MM.1S (cell line): ENCODE measurements around the gene RNF112.
A peak's percentile ranks its signal among the peaks of the same experiment; 100 is the strongest.

Source experiments
- DNase-seq: peaks from one replicate; pipeline ENCODE4 v3.0.0-alpha.2; 2015
- H2AFZ ChIP-seq: fragments of 300-600 bp; sonication (generic); 2 replicates; pipeline ENCODE4 v1.6.0; 2016; ENCODE audit warnings: antibody characterized with exemption, low read length
- H3F3A ChIP-seq: fragments of 300-600 bp; sonication (generic); 2 replicates; pipeline ENCODE4 v1.6.1; 2016; ENCODE audit warnings: mild to moderate bottlenecking, antibody characterized with exemption, low read length, moderate library complexity, mixed read lengths; ENCODE audit not compliant: insufficient read depth
- H3K27ac ChIP-seq: fragments of 300-600 bp; sonication (generic); 2 replicates; pipeline ENCODE4 v1.5.1; 2016; ENCODE audit warnings: mild to moderate bottlenecking, low read length
- H3K27me3 ChIP-seq: fragments of 300-600 bp; sonication (generic); replicated peaks from 2 replicates; pipeline ENCODE4 v1.6.0; 2016; ENCODE audit warnings: low read length; ENCODE audit not compliant: insufficient read depth
- H3K36me3 ChIP-seq: fragments of 300-600 bp; sonication (generic); replicated peaks from 2 replicates; pipeline ENCODE4 v1.6.1; 2016; ENCODE audit warnings: mild to moderate bottlenecking, low read length, mixed read lengths; ENCODE audit not compliant: insufficient read depth
- H3K4me1 ChIP-seq: fragments of 300-600 bp; sonication (generic); 2 replicates; pipeline ENCODE4 v1.6.1; 2016; ENCODE audit warnings: low read length, mixed read lengths
- H3K4me2 ChIP-seq: fragments of 300-600 bp; sonication (generic); 2 replicates; pipeline ENCODE4 v1.6.0; 2016; ENCODE audit warnings: low read depth, low read length
- H3K4me3 ChIP-seq: fragments of 300-600 bp; sonication (generic); 2 replicates; pipeline ENCODE4 v1.5.1; 2016; ENCODE audit warnings: low read length, mixed read lengths
- H3K79me2 ChIP-seq: fragments of 300-600 bp; sonication (generic); 2 replicates; pipeline ENCODE4 v1.6.1; 2016; ENCODE audit warnings: mixed run types, low read length, mixed read lengths
- H3K9ac ChIP-seq: fragments of 300-600 bp; sonication (generic); 2 replicates; pipeline ENCODE4 v1.6.1; 2016; ENCODE audit warnings: low read length, mixed read lengths
- H3K9me2 ChIP-seq: fragments of 300-600 bp; sonication (generic); replicated peaks from 2 replicates; pipeline ENCODE4 v1.6.1; 2016; ENCODE audit warnings: mild to moderate bottlenecking, low read length, mixed read lengths; ENCODE audit not compliant: insufficient read depth
- H3K9me3 ChIP-seq: fragments of 300-600 bp; sonication (generic); replicated peaks from 2 replicates; pipeline ENCODE4 v1.6.1; 2016; ENCODE audit warnings: mild to moderate bottlenecking, low read length, mixed read lengths; ENCODE audit not compliant: insufficient read depth
- H4K20me1 ChIP-seq: fragments of 300-600 bp; sonication (generic); 2 replicates; pipeline ENCODE4 v1.6.1; 2016; ENCODE audit warnings: mild to moderate bottlenecking, low read length, moderate library complexity, mixed read lengths; ENCODE audit not compliant: insufficient read depth
- CTCF ChIP-seq: fragments of 300-600 bp; sonication (generic); IDR thresholded peaks from 2 replicates; pipeline ENCODE4 v1.5.1; 2016; ENCODE audit warnings: antibody characterized with exemption, low read length, mixed read lengths
- EZH2 ChIP-seq: fragments of 300-600 bp; sonication (generic); optimal IDR thresholded peaks from 2 replicates; pipeline ENCODE3; 2017; ENCODE audit warnings: low read depth, mild to moderate bottlenecking, antibody characterized with exemption, low read length, mixed read lengths
- EZH2phosphoT487 ChIP-seq: fragments of 300-600 bp; sonication (generic); IDR thresholded peaks from 2 replicates; pipeline ENCODE4 v1.6.1; 2018; ENCODE audit warnings: antibody characterized with exemption, low read length

The RNF112 gene

GRCh38 chr17:19377602-19378415, 33.2 kb upstream of the RNF112 start:
- no peaks in the 10 kb centered on the region for H3K9me2 ChIP-seq
- peak overlapping the region; percentile 97 for H3K4me3 ChIP-seq
- peak overlapping the region; percentile 57 for H2AFZ ChIP-seq

DNA sequence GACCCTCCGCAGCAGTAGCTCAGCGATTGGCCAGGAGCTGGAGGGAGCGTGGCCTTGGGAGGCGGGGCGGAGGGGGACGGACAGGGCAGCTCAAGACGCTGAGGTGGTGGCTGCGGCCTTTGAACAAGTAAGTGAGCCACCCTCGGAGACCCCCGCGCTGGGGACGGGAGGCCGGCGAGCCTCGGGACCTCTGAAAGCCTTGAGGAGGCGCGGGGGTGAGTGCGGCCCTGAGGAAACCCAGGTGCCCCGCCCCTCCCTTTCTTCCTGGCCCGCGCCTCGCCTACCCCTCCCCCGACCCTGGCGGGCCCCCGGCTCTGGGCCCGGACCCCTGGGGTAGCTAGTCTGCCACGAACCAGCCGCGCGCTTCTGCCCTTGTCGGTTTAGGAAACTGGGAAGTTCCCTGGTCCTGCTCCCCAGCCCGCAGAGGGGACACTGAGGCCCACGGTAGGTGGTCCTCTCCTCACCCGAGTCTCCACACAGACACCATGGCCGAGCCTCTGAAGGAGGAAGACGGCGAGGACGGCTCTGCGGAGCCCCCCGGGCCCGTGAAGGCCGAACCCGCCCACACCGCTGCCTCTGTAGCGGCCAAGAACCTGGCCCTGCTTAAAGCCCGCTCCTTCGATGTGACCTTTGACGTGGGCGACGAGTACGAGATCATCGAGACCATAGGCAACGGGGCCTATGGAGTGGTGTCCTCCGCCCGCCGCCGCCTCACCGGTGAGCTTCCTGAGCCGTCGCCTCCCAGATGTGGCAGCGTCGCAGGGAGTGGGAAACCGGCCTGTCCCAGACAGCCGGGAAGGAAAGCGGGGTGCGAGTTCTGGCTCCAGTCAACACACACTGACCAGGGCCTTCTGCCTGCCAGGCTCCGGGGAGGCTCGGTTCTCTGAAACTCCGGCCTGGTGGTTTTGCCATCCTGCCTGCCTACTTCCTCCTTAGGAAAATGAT, 32.3 kb upstream of the RNF112 start, which contains the start of gene MAPK7:
TSS of gene MAPK7 (plus strand) at position 83 of the 945 bp plus-strand sequence. CDS start at position 486, 403 bp downstream.
- no peak for DNase-seq
- H3K4me2 ChIP-seq, result peak within 1 kb of the TSS; percentile 77

More at GRCh38 chr17:19377602-19378415, 33.2 kb upstream of the RNF112 start:
- peak overlapping the region; percentile 71 for H3K4me2 ChIP-seq
- H3K27me3 ChIP-seq, result no peaks in the 10 kb centered on the region
- TF ChIP-seq EZH2 (no peak), CTCF (no peak), EZH2phosphoT487 (no peak)
- H3F3A ChIP-seq, result peaks cover 12% of the 10 kb centered on the region
- no peaks in the 10 kb centered on the region for H4K20me1 ChIP-seq
- no peaks in the 10 kb centered on the region; the same call in 1 of the 2 replicates for H3K4me1 ChIP-seq
- peaks cover 12% of the 10 kb centered on the region for H3K79me2 ChIP-seq
- peak; percentile 98 for DNase-seq
- H3K9me3 ChIP-seq, result no peaks in the 10 kb centered on the region
- peak overlapping the region; percentile 75 for H3K9ac ChIP-seq
- H3K36me3 ChIP-seq, result no peaks in the 10 kb centered on the region
- peak overlapping the region; percentile 88 for H3K27ac ChIP-seq

More for the DNA sequence above, 32.3 kb upstream of the RNF112 start, which contains the start of gene MAPK7:
- peak within 1 kb of the TSS; percentile 88 for H3K27ac ChIP-seq
- peak within 1 kb of the TSS; percentile 97 for H3K4me3 ChIP-seq
- no peaks in the 10 kb centered on the region for H3K9me3 ChIP-seq
- no peaks in the 10 kb centered on the region for H4K20me1 ChIP-seq
- peak within 1 kb of the TSS; percentile 75 for H3K9ac ChIP-seq
- no peaks in the 10 kb centered on the region for H3K9me2 ChIP-seq
- H3F3A ChIP-seq, result peaks cover 12% of the 10 kb centered on the region
- H2AFZ ChIP-seq, result peak within 1 kb of the TSS; percentile 76
- H3K27me3 ChIP-seq, result no peaks in the 10 kb centered on the region
- TF ChIP-seq EZH2phosphoT487 (no peak), CTCF (no peak), EZH2 (no peak)
- peaks cover 12% of the 10 kb centered on the region for H3K79me2 ChIP-seq
- no peaks in the 10 kb centered on the region; the same call in 1 of the 2 replicates for H3K4me1 ChIP-seq
- H3K36me3 ChIP-seq, result no peaks in the 10 kb centered on the region
